PC-3 (cell line): Measurements from ENCODE around the gene SNRPA1. TPM values are rescaled to one million over a fixed set of nuclear protein-coding genes. Genes with fewer than 3 reads are reported as not detected.

Experiments
- ATAC-seq: fragments of 200-7000 bp; cut with Tn5 transposase; 2 replicates; pipeline ENCODE4 v1.9.1; 2020; ENCODE audit warnings: mild to moderate bottlenecking, moderate library complexity
- BruUV-seq: library from RNA; stranded (reverse); fragments of 400-500 nt; replicated peaks from 2 replicates; lab custom pipeline; 2021; lab: Mats Ljungman, UMichigan
- CTCF ChIA-PET: fragments of 300-600 bp; sonication (Branson Sonifier 250); formaldehyde crosslinking; loops from one replicate; lab custom pipeline; 2022; ENCODE audit warnings: antibody characterized with exemption; lab: Charles Lee
- POLR2A ChIA-PET: fragments of 300-600 bp; sonication (Branson Sonifier 250); formaldehyde crosslinking; loops from one replicate; lab custom pipeline; 2022; ENCODE audit warnings: antibody characterized with exemption; ENCODE audit not compliant: unreplicated experiment; lab: Charles Lee
- DNase-seq: peaks from one replicate; pipeline ENCODE4 v3.0.0-alpha.2; 2015
- H2AFZ ChIP-seq: fragments of 300-600 bp; sonication (generic); 2 replicates; pipeline ENCODE4 v1.6.0; 2016; ENCODE audit warnings: antibody characterized with exemption, low read length
- H3F3A ChIP-seq: fragments of 300-600 bp; sonication (generic); one replicate; pipeline ENCODE4 v1.6.0; 2017; ENCODE audit warnings: antibody characterized with exemption, low read length, control low read depth, mild to moderate bottlenecking; ENCODE audit not compliant: unreplicated experiment
- H3K27ac ChIP-seq: fragments of 300-600 bp; sonication (generic); 2 replicates; pipeline ENCODE4 v1.5.1; 2016; ENCODE audit warnings: mild to moderate bottlenecking, low read length
- H3K27me3 ChIP-seq: fragments of 300-600 bp; sonication (generic); 2 replicates; pipeline ENCODE4 v1.6.1; 2016; ENCODE audit warnings: low read length, mixed read lengths
- H3K36me3 ChIP-seq: fragments of 300-600 bp; sonication (generic); 2 replicates; pipeline ENCODE4 v1.6.1; 2016; ENCODE audit warnings: low read depth, mixed run types, low read length, mixed read lengths
- H3K4me1 ChIP-seq: fragments of 300-600 bp; sonication (generic); 2 replicates; pipeline ENCODE4 v1.5.1; 2016; ENCODE audit warnings: low read length; ENCODE audit not compliant: insufficient read depth
- H3K4me2 ChIP-seq: fragments of 300-600 bp; sonication (generic); 2 replicates; pipeline ENCODE4 v1.6.0; 2016; ENCODE audit warnings: low read length
- H3K4me3 ChIP-seq: fragments of 300-600 bp; sonication (generic); 2 replicates; pipeline ENCODE4 v1.5.1; 2016; ENCODE audit warnings: mild to moderate bottlenecking, low read length, mixed read lengths
- H3K79me2 ChIP-seq: fragments of 300-600 bp; sonication (generic); 2 replicates; pipeline ENCODE4 v1.6.1; 2017; ENCODE audit warnings: low read length, mixed read lengths
- H3K9ac ChIP-seq: fragments of 300-600 bp; sonication (generic); 2 replicates; pipeline ENCODE4 v1.6.0; 2016; ENCODE audit warnings: mild to moderate bottlenecking, low read length
- H3K9me2 ChIP-seq: fragments of 300-600 bp; sonication (generic); replicated peaks from 2 replicates; pipeline ENCODE4 v1.6.1; 2016; ENCODE audit warnings: mixed run types, low read length, mixed read lengths
- H3K9me3 ChIP-seq: fragments of 300-600 bp; sonication (generic); 2 replicates; pipeline ENCODE4 v1.6.1; 2016; ENCODE audit warnings: low read length, mixed read lengths
- H4K20me1 ChIP-seq: fragments of 300-600 bp; sonication (generic); 2 replicates; pipeline ENCODE4 v1.6.1; 2016; ENCODE audit warnings: low read length, mixed read lengths
- CTCF ChIP-seq: fragments of 300-600 bp; sonication (generic); conservative IDR thresholded peaks from 2 replicates; pipeline ENCODE4 v1.5.1; 2017; ENCODE audit warnings: antibody characterized with exemption, low read depth, mild to moderate bottlenecking, low read length
- EZH2 ChIP-seq: fragments of 300-600 bp; sonication (generic); IDR thresholded peaks from one replicate; pipeline ENCODE4 v1.6.1; 2017; ENCODE audit warnings: antibody characterized with exemption, mild to moderate bottlenecking, low read length; ENCODE audit not compliant: unreplicated experiment
- EZH2phosphoT487 ChIP-seq: fragments of 300-600 bp; sonication (generic); IDR thresholded peaks from 2 replicates; pipeline ENCODE4 v1.6.1; 2018; ENCODE audit warnings: mild to moderate bottlenecking, antibody characterized with exemption, low read length, borderline replicate concordance
- intact Hi-C: fragments of 100-400 bp; cut with micrococcal nuclease; formaldehyde crosslinking; loops from 2 replicates; pipeline ENCODE4 v1.9.0; 2023
- total RNA-seq: library from RNA; depleted of rRNA; stranded (reverse); fragments of >200 nt; gene quantifications from 2 replicates; pipeline ENCODE4 v1.2.3, GENCODE V29; 2014

The SNRPA1 gene
- total RNA-seq, 1 experiment from 2014 or later, result 66.1 TPM

- no peak for TF ChIP-seq EZH2phosphoT487
- TF ChIP-seq EZH2, result no peak
- no peak for TF ChIP-seq CTCF
- POLR2A ChIA-PET, result no interaction called here
- no peaks in the 10 kb centered on the region for H3K9me2 ChIP-seq
- H3K9me3 ChIP-seq, result no peaks in the 10 kb centered on the region
- no peak overlapping the region for H2AFZ ChIP-seq
- H3F3A ChIP-seq, result no peaks in the 10 kb centered on the region
- H3K36me3 ChIP-seq, result peaks cover 54% of the 10 kb centered on the region
- no TSS peak for BruUV-seq
- H4K20me1 ChIP-seq, result no peaks in the 10 kb centered on the region
- ATAC-seq (no peak), DNase-seq (no peak)
- no peaks in the 10 kb centered on the region for H3K27me3 ChIP-seq
- peaks cover 24% of the 10 kb centered on the region for H3K79me2 ChIP-seq
- no peak overlapping the region for H3K27ac ChIP-seq
- intact Hi-C loops, result no loop called here
- CTCF ChIA-PET, result no interaction called here
- H3K4me2 ChIP-seq, result no peak overlapping the region
- H3K9ac ChIP-seq, result no peak overlapping the region
- H3K4me1 ChIP-seq, result 0 out of 2 replicates have a peak, but pooled peaks cover 8% of the 10 kb centered on the region
- H3K4me3 ChIP-seq, result no peak overlapping the region
Observed at GRCh38 chr15:101272584-101272983, 22.5 kb downstream of the SNRPA1 start.

GRCh38 chr15:101269479-101270223 lies 25.4 kb downstream of the SNRPA1 start:
- H3K4me1 ChIP-seq, result no peaks in the 10 kb centered on the region
- DNase-seq (peak; percentile 30), ATAC-seq (peak; percentile 48)
- peaks cover 45% of the 10 kb centered on the region for H3K36me3 ChIP-seq
- H3K79me2 ChIP-seq, result no peaks in the 10 kb centered on the region
- CTCF ChIA-PET, result no interaction called here
- H3K4me3 ChIP-seq, result no peak overlapping the region
- no peak overlapping the region for H3K27ac ChIP-seq
- H3K27me3 ChIP-seq, result no peaks in the 10 kb centered on the region
- H3K4me2 ChIP-seq, result no peak overlapping the region
- intact Hi-C loops, result no loop called here
- POLR2A ChIA-PET, result no interaction called here
- H4K20me1 ChIP-seq, result no peaks in the 10 kb centered on the region
- no peak overlapping the region for H2AFZ ChIP-seq
- BruUV-seq, result no TSS peak
- H3K9ac ChIP-seq, result no peak overlapping the region
- H3K9me2 ChIP-seq, result no peaks in the 10 kb centered on the region
- no peaks in the 10 kb centered on the region for H3F3A ChIP-seq
- TF ChIP-seq EZH2 (no peak), EZH2phosphoT487 (no peak), CTCF (peak; percentile 52)
- H3K9me3 ChIP-seq, result no peaks in the 10 kb centered on the region

DNA sequence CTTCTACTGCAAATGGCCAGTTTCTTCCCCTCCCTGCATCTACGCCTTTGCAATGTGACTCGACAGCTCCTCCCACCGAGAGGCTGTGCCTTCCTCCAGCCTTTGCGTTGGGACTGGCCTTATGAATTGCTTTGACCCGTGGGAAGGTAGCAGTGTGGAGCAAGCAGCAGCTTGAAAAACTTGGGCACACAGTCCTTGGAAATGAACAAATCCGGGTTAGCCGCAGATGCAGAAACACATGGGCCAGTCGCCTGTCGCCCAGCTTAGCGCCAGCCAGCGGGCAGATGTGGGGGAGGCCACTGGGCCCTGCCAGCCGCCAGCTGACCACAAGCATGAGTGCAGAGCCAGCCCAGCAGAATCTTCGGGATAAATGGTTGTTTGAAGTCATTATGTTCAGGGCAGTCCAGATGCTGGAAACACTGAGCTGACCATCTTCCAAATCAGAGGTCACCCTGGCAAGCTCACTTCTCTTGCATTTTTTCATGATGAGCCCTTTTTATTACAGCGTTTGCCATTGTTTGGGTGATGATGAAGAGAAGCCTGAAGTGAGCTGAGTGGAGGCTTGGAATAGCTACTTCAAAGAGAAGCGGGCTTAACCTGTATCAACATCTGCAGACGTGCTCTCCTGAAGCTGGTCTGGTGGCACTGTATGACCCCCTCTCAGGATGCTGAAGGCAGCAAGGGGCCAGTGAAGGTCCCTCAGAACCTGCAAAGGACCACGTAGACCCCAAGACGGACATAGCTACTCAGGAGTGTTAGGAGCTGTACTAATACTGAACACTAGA lies 27.5 kb downstream of the SNRPA1 start:
- ChIA-PET CTCF (interaction anchor here (0.7 kb wide), 1 partner anchor 408 kb away, joined by 3 read pairs; no protein-coding TSS in a partner anchor), POLR2A (no interaction called here)
- Histone ChIP-seq H3F3A (no peaks in the 10 kb centered on the region), H3K9me3 (no peaks in the 10 kb centered on the region), H2AFZ (no peak overlapping the region), H3K27ac (no peak overlapping the region), H3K4me2 (no peak overlapping the region), H3K4me3 (no peak overlapping the region), H3K36me3 (peaks cover 24% of the 10 kb centered on the region), H3K27me3 (no peaks in the 10 kb centered on the region), H3K4me1 (no peaks in the 10 kb centered on the region), H3K79me2 (no peaks in the 10 kb centered on the region), H4K20me1 (no peaks in the 10 kb centered on the region), H3K9me2 (no peaks in the 10 kb centered on the region), H3K9ac (no peak overlapping the region)
- ATAC-seq, result peak; percentile 32
- no TSS peak for BruUV-seq
- intact Hi-C loops, result no loop called here
- peak; percentile 13 for DNase-seq
- no peak for TF ChIP-seq EZH2
- no peak for TF ChIP-seq EZH2phosphoT487
- TF ChIP-seq CTCF, result no peak
